Cardiac septum (tissue), 1 donor: ENCODE measurements around the gene SLC34A2. TPM values are rescaled to one million over a fixed set of nuclear protein-coding genes. Genes with fewer than 3 reads are reported as not detected.
"Not testable (repeated sequence)": the region's sequence is repeated elsewhere in the genome, so short reads cannot be mapped to it uniquely, and the experiment has no call there.

Experiments used
- DNase-seq: peaks from one replicate; pipeline ENCODE4 v3.0.0-alpha.2; 2020; ENCODE audit warnings: low spot score
- intact Hi-C: fragments of 100-400 bp; cut with DNase I; formaldehyde crosslinking; loops from one replicate; pipeline ENCODE4 v1.14.0; 2022
- long read RNA-seq: library from polyadenylated mRNA; unstranded; transcript quantifications from one replicate; pipeline ENCODE4 v2.0.0, GENCODE V29; 2021
- total RNA-seq: library from RNA; stranded (reverse); fragmentation: NEBNext Ultra II Directional; extraction: Animal tissue kit (Norgen Biotek cat#: 25700); gene quantifications from one replicate; pipeline ENCODE4 v1.2.1, GENCODE V29; 2021
- donor health status: DM: no; HTN: no; CAD: no.

SLC34A2 gene
- 0.19 TPM for total RNA-seq
- long read RNA-seq = 0 reads

GRCh38 chr4:25654971-25655963 lies at the start of gene SLC34A2:
Gene SLC34A2 (plus strand): TSS chr4:25655851. CDS start chr4:25662501, 6,650 bp downstream.
- intact Hi-C loops = no loop called here
- no peak for DNase-seq

GRCh38 chr4:25608644-25609043 lies 47.0 kb upstream of the SLC34A2 start:
- intact Hi-C loops = no loop called here
- no peak for DNase-seq

- intact Hi-C loops = no loop called here
- DNase-seq = no peak
Measured at GRCh38 chr4:25609976-25610375, 45.7 kb upstream of the SLC34A2 start.

GRCh38 chr4:25613613-25614012 lies 42.0 kb upstream of the SLC34A2 start:
- intact Hi-C loops, DNase-seq: not testable (repeated sequence)

GRCh38 chr4:25614807-25615206 lies 40.8 kb upstream of the SLC34A2 start:
- intact Hi-C loops = no loop called here
- DNase-seq = no peak

- intact Hi-C loops = no loop called here
- no peak for DNase-seq
Measured at GRCh38 chr4:25621027-25621930, 34.4 kb upstream of the SLC34A2 start.

- no peak for DNase-seq
- intact Hi-C loops = no loop called here
Measured at GRCh38 chr4:25624616-25625015, 31.0 kb upstream of the SLC34A2 start.

GRCh38 chr4:25628451-25628850 lies 27.2 kb upstream of the SLC34A2 start:
- intact Hi-C loops = no loop called here
- DNase-seq = no peak

- intact Hi-C loops = no loop called here
- DNase-seq = no peak
Measured at GRCh38 chr4:25632135-25632534, 23.5 kb upstream of the SLC34A2 start.

GRCh38 chr4:25633541-25633940 lies 22.1 kb upstream of the SLC34A2 start:
- intact Hi-C loops = no loop called here
- no peak for DNase-seq

- no peak for DNase-seq
Measured at GRCh38 chr4:25635501-25635900, 20.1 kb upstream of the SLC34A2 start.

GRCh38 chr4:25637581-25638220 lies 17.9 kb upstream of the SLC34A2 start:
- no peak for DNase-seq
- intact Hi-C loops = no loop called here

More at GRCh38 chr4:25635501-25635900, 20.1 kb upstream of the SLC34A2 start:
- intact Hi-C loops = no loop called here

- no peak for DNase-seq
- intact Hi-C loops = no loop called here
Measured at GRCh38 chr4:25638221-25638601, 17.4 kb upstream of the SLC34A2 start.

- intact Hi-C loops = no loop called here
- no peak for DNase-seq
Measured at GRCh38 chr4:25638806-25639205, 16.8 kb upstream of the SLC34A2 start.

- intact Hi-C loops = no loop called here
- DNase-seq = no peak
Measured at GRCh38 chr4:25650311-25650710, 5.3 kb upstream of the SLC34A2 start.

- intact Hi-C loops = no loop called here
- DNase-seq = no peak
Measured at GRCh38 chr4:25651682-25652081, 4.0 kb upstream of the SLC34A2 start.

- no peak for DNase-seq
- intact Hi-C loops = no loop called here
Measured at GRCh38 chr4:25654031-25654970, 1.4 kb upstream of the SLC34A2 start.

GRCh38 chr4:25656031-25656430 lies 380 bp downstream of the SLC34A2 start:
- DNase-seq = no peak

GRCh38 chr4:25658357-25658771 lies 2.7 kb downstream of the SLC34A2 start:
- intact Hi-C loops = no loop called here
- DNase-seq = peak; percentile 62

More at GRCh38 chr4:25656031-25656430, 380 bp downstream of the SLC34A2 start:
- intact Hi-C loops = no loop called here
